Stimulated activated CD4-positive, alpha-beta T cell treated with anti-CD3 and anti-CD28 coated beads, Interleukin-4, amount 100 ng/mL, for 1 hour (primary cell): Measurements from ENCODE around the gene ACOT9.
"Not testable (repeated sequence)": the region's sequence is repeated elsewhere in the genome, so short reads cannot be mapped to it uniquely, and the experiment has no call there.

Experiments used
- DNase-seq: peaks from one replicate; pipeline ENCODE4 v3.0.0-alpha.2; 2020

Gene ACOT9

DNA sequence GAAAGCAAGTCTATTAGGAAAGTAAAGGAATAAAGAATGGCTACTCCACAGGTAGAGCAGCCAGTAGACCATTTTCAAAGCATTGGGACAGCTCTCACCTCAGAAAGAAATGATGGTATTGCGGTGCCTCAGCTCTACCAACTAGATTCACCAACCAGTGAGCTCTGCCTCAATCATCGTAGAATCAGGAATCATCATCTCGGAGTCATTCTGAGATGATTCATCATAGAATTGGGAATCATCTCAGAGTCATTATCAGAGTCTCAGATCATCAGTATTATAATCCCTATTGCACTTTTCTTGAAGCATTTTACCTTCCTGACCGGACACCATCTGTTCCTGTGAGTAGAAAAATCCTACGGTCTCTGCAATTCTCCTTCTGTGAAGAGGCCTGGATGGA is 22.4 kb upstream of the ACOT9 start:
- DNase-seq, result no peak

DNA sequence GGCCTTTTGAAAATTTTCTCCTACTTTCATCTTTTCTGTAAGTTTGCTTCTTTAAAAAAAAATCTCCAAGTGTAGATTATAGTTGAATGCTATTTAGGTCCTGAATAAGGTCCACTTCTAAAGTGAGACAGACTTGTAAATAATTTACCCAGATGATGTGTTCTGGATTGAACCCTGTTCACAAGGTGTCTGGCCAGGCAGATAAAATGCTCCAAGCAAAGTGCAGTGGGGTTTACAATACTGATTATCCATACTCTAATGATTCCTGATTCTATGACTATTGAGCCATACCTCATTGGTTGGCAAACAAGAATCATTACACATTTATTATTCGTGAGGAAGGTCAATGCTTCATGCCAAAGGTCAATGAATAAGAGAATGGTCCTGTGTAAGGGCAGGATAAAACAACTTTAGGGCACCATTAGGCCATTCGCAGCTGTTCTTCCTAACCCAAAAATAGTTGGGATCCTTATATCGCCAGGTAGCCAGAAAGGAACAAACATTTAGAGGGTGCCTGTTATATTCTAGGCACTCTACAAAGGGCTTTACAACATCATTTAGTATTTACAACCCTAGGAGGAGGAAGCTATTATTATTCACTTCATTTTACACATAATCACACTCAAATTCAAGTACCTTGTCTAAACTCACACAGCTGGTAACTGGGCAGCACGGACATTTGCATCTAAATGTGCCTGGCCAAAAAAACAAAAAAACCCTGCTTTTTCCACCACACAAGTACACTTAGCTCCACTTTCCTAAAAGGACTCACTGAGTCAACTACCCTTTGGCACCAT is 21.3 kb upstream of the ACOT9 start:
- no peak for DNase-seq

GRCh38 chrX:23759821-23760220 is 16.7 kb upstream of the ACOT9 start:
- no peak for DNase-seq

DNA sequence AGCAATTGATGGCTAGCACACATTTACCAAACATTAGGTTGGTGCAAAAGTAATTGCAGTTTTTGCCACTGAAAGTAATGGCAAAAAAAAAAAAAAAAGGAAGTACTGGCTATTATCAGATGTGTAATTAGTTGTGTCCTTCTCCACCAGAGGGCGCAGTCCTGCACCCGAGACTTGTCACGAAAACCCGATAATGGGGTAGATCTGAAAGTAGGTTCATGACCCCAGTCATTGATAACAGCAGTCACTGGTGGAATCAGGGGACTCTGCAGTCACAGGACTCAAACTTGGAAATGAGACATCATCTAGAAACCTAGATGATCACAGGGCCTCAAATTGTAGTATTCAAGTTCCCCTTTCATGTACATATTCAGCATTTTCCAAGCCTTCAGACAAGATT is 13.1 kb upstream of the ACOT9 start:
- DNase-seq, result peak; percentile 43

GRCh38 chrX:23754664-23755063 is 11.6 kb upstream of the ACOT9 start:
- no peak for DNase-seq

- DNase-seq, result no peak
Observed at GRCh38 chrX:23752740-23753415, 9.8 kb upstream of the ACOT9 start.

- DNase-seq, result no peak
Observed at GRCh38 chrX:23749576-23749975, 6.5 kb upstream of the ACOT9 start.

DNA sequence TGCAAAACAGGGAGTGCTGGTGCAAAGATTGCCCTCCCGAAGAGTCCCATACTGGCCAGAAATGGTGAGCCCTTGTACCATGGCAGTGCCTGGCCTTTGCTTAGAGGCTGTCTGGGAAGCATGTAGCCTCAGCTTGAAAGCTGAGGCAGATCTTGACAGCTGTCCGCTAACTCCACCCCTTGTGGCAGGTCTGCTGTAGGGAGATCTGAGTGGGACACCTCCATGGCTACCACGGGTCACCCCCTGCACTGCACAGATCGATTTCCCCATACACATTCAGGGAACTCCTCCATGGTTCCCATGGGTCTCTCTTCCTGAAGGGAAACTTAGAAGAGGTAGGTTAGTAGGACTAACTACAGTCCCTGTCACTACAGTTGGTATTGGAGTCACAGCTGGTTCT is 6.1 kb upstream of the ACOT9 start:
- no peak for DNase-seq

- DNase-seq, result no peak
Observed at GRCh38 chrX:23745786-23746185, 2.7 kb upstream of the ACOT9 start.

- DNase-seq, result not testable (repeated sequence)
Observed at GRCh38 chrX:23743623-23743971, 521 bp upstream of the ACOT9 start.

DNA sequence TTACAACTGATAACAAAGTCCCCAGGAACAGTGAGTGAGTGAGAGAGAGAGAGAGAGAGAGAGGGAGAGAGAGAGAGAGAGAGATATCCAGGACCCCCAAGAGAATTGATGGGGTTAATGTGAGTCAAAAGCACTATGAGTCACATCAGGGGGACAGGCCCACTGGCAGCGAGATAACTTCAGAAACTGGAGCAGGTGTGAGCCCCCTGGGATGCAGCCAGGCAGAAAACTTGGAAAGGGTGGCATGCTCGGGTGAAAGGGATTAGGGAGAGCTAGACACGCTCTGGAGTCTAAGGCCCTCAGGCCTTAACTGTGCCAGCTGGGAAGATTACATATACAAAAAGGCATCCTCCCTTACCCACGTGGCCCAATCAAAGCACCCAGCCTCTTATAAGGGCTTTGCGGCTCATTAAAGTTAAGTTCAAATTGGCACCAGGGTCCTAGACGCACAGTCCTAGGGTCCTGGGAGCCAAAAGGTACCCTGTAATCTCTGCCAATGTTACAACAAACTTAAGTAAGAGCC is 841 bp downstream of the ACOT9 start:
- DNase-seq, result no peak

DNA sequence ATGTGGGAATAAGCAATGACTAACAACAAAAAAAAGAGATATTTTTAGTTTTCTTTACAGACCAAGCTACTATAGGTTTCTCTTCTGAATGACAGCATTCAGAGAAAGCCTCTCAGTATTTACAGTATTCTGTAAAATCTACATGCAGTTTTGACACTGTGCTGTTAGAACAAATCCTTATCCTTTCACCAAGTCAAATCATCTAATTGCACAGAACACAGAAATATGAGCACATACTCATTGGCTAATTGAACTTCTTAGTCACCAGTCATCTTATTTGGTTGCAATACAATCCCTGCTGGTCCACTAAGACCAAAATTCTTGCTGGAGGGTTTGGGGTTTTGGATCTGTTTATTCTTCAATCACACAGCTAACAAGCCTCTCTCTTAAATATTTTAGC is 5.7 kb downstream of the ACOT9 start:
- no peak for DNase-seq

- no peak for DNase-seq
Observed at GRCh38 chrX:23736030-23736429, 7.0 kb downstream of the ACOT9 start.

GRCh38 chrX:23732704-23733103 is 10.4 kb downstream of the ACOT9 start:
- no peak for DNase-seq

DNA sequence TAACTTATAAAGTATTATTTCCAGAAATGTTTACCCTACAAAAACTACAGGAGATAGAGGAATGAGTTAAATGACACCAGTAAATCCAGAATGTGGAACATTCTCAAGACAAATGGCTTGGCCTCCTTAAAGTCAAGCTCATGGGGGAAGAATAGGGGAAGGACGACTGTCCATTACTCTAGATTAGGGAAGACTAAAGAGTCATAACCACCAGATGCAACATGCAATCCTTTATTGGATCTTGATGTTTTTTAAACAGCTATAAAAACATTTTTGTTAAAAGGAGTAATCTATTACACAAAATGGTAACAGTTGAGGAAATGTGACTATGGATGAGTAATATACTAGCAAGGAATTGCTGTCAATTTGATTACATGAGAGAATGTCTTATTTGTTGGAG is 11.1 kb downstream of the ACOT9 start:
- DNase-seq, result no peak

- no peak for DNase-seq
Observed at GRCh38 chrX:23729214-23729613, 13.9 kb downstream of the ACOT9 start.

GRCh38 chrX:23727206-23727605 is 15.9 kb downstream of the ACOT9 start:
- no peak for DNase-seq

DNA sequence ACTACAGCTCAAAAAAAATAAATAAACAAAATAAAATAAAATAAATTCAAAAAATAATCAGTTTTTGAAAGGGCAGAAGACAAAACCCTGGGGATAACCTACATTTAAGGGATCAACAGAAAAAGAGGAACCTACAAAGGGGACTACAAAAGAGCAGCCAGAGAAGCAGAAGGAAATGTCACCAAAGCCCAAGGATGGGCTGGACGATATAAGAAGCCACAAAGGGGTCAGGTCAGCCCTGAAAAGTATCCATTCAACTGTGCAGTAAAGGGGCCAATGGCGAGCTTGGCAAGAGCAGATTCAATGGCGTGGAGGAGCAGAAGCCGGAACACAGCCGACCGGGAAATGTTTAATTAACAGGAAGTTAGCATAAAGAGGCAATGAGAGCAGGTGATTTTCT is 16.9 kb downstream of the ACOT9 start:
- no peak for DNase-seq

GRCh38 chrX:23720117-23720677 is 22.9 kb downstream of the ACOT9 start:
- no peak for DNase-seq

DNA sequence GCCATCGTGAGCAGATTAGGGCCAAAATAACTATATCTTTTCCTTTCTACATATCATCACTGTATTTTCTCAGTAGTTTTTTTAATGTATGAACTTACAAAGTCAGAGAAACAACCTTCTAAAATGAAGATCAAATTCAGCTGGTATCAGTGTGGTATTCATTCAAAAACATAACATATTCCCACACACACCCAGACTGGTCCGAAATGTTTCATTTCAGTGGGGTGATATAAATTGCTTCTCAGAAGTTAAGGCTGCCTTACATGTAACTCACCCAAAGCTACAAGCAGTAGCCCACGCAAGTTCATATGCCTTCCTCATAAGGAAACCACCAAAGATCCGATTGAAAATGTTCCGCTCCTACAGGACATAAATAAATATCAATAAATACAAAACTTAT is 37.8 kb downstream of the ACOT9 start:
- DNase-seq, result no peak

- no peak for DNase-seq
Observed at GRCh38 chrX:23704673-23705206, 38.3 kb downstream of the ACOT9 start.

DNA sequence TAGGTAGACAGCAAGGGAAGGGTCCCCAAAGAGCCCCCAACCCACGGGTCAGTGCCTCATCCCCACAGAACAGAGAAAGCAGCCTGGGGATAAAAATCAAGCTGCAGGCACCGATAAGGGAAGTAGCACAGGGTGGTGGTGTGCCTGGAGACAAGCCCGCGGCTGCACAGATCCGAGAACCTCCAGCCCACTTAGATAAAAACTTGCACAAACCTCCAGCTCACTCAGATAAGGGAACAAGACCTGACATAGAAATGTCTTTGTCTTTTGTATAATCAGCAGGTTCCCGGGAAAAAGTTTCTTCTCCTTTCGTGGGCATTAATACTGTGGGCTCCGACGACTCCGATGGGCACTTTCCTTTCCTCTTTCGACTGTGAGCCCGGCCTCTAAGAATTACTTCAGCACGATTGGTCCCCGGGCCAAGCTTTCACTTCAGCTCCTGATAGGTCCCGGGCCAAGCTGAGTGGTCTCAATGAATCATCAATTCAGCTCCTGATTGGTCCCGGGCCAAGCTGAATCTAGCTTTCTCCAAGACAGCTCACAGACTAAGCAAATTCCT is 43.4 kb downstream of the ACOT9 start:
- peak; percentile 3 for DNase-seq

- DNase-seq, result peak; percentile 29
Observed at GRCh38 chrX:23694606-23695005, 48.5 kb downstream of the ACOT9 start.

GRCh38 chrX:23692166-23692565 is 50.9 kb downstream of the ACOT9 start:
- DNase-seq, result no peak
